ENCODE results near the gene PIAS1. TPM values are rescaled to one million over a fixed set of nuclear protein-coding genes. Genes with fewer than 3 reads are reported as not detected.
"Not testable (repeated sequence)": the region's sequence is repeated elsewhere in the genome, so short reads cannot be mapped to it uniquely, and the experiment has no call there.

PIAS1 gene
- total and polyA plus RNA-seq, 9 of the 15 experiments (the other 6 are each of a cell fraction or from before 2014, with no cell fraction given) = 18.0 to 59.1 (median 28.5) TPM

DNA sequence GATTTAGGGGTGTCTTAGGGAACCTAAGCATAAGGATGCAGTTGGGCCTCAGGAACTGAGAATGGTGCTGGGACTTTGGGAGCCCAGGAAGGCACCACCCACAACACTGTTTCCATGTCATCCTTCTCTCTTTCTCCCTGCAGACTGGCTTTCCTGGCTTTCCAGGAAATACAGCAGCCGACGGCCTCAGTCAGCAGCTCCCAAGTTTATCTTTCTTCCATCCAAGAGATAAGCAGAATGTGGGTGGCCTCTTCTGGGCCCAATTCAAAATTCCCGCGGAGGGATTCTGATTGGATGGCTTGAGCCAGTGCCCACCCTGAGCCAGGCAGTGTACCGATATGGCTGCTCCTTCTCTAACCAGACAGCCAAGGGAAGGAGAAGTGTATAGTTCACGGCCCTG is 179.9 kb downstream of the PIAS1 start (continued):
- TF ChIP-seq NFE2 (IDR thresholded peaks at IDR 0.05; ENCODE audit: low read depth) (no peak), ZNF780A (CRISPR knock-in tag; IDR thresholded peaks at IDR 0.05) (no peak), LCOR (CRISPR knock-in tag; IDR thresholded peaks at IDR 0.05) (no peak), ZNF717 (CRISPR knock-in tag; IDR thresholded peaks at IDR 0.05) (no peak), TCF7 (IDR thresholded peaks at IDR 0.05; ENCODE audit: borderline replicate concordance) (no peak), ZNF79 (CRISPR knock-in tag; IDR thresholded peaks at IDR 0.05; ENCODE audit: low read depth) (no peak), KDM5B (IDR thresholded peaks at IDR 0.05; ENCODE audit: insufficient replicate concordance, low read depth, low read length) (no peak), SRSF3 (IDR thresholded peaks at IDR 0.05; ENCODE audit: insufficient read depth, low read length) (no peak), MEIS2 (IDR thresholded peaks at IDR 0.05; ENCODE audit: partially characterized antibody) (peak; percentile 2), PHF8 (IDR thresholded peaks at IDR 0.05; ENCODE audit: borderline replicate concordance, low read length) (no peak), KLF13 (tag; IDR thresholded peaks at IDR 0.05; ENCODE audit: borderline replicate concordance, low read depth) (no peak), FOXP1 (CRISPR knock-in tag; IDR thresholded peaks at IDR 0.05) (no peak), ZNF217 (CRISPR knock-in tag; IDR thresholded peaks at IDR 0.05) (no peak), SMAD2 (IDR thresholded peaks at IDR 0.05; ENCODE audit: low read depth, low read length) (no peak)
- TF ChIP-seq, protein P1, sequence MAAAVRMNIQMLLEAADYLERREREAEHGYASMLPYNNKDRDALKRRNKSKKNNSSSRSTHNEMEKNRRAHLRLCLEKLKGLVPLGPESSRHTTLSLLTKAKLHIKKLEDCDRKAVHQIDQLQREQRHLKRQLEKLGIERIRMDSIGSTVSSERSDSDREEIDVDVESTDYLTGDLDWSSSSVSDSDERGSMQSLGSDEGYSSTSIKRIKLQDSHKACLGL (CRISPR knock-in tag; IDR thresholded peaks at IDR 0.05; ENCODE audit: borderline replicate concordance, poor library complexity, severe bottlenecking) = no peak

DNA sequence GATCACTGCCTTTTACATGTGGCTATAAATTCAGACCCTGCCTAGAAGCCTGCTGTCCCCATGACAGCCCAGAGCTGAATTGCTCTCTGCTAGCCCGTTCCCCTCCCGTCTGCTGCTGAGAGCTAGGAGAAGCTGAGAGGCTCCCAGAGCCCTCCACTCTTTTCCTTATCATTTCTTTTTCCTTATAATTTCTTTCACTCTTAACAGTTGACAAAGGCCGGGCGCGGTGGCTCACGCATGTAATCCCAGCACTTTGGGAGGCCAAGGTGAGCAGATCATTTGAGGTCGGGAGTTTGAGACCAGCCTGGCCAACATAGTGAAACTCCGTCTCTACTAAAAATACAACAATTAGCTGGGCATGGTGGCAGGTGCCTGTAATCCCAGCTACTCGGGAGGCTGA is 180.4 kb downstream of the PIAS1 start:
- H2AFZ ChIP-seq (ENCODE audit: low read depth, low read length) = peak overlapping the region; percentile 71
- ChIA-PET CTCF (ENCODE audit: low intra/inter-chr PET ratio) (interaction anchor here (0.6 kb wide), 1 partner anchor 641 kb away, joined by 3 read pairs; no protein-coding TSS in a partner anchor), POLR2A (interaction anchor here (2.2 kb wide), 1 partner anchor 19 kb away, joined by 8 read pairs; no protein-coding TSS in a partner anchor)
- H4K20me1 ChIP-seq (replicated peaks; ENCODE audit: control insufficient read depth, insufficient read depth, low read length); BruUV-seq (replicated peaks); H3K9me1 ChIP-seq (ENCODE audit: control insufficient read depth, insufficient read depth, low read length); intact Hi-C loops (cut with micrococcal nuclease); H3K4me3 ChIP-seq; H3K27ac ChIP-seq (ENCODE audit: extremely low read depth, low read depth, low read length); ATAC-seq; H3K79me2 ChIP-seq (ENCODE audit: control insufficient read depth, insufficient read depth, low read length); in situ Hi-C loops (cut with MboI); H3K9me3 ChIP-seq (replicated peaks; ENCODE audit: control insufficient read depth, insufficient read depth, low read depth, low read length); H3K27me3 ChIP-seq (ENCODE audit: control insufficient read depth in 2 of 2, insufficient read depth in 2 of 2, low read length in 2 of 2); FAIRE-seq; H3K36me3 ChIP-seq (ENCODE audit: control insufficient read depth, insufficient read depth, low read length); DNase-seq (ENCODE audit: extremely low read depth in 1 of 4, low spot score in 3 of 4): not testable (repeated sequence)
- H3K4me1 ChIP-seq (replicated peaks in 1 of 2; ENCODE audit: control insufficient read depth in 2 of 2, insufficient read depth in 2 of 2, low read length in 2 of 2) = peaks cover 20 to 24% of the 10 kb centered on the region in 2 experiments
- H3K9ac ChIP-seq (ENCODE audit: insufficient read depth in 1 of 2, low read depth in 2 of 2, low read length in 2 of 2) = 0 out of 4 replicates have a peak overlapping the region, but pooled peaks have one; percentile 1
- peak overlapping the region; percentile 57 for H3K4me2 ChIP-seq (ENCODE audit: insufficient read depth, low read length)
- WGBS (ENCODE audit: insufficient coverage, low coverage, missing lambda C conversion rate) = 73% methylated on average over 9 of the region's 9 CpGs

Measured in K562 (cell line).